Smooth muscle cell (in vitro differentiated cells): Measurements from ENCODE around the gene SORCS2. TPM values are rescaled to one million over a fixed set of nuclear protein-coding genes. Genes with fewer than 3 reads are reported as not detected.

Experiments
- DNase-seq: peaks from one replicate; lab custom pipeline; 2025; ENCODE audit not compliant: unreplicated experiment; lab: John Stamatoyannopoulos, UW
- H2AFZ ChIP-seq: fragments of 200-600 bp; sonication (generic); 2 replicates; pipeline ENCODE4 v1.6.0; 2016; ENCODE audit warnings: antibody characterized with exemption, low read depth, mild to moderate bottlenecking
- H3F3A ChIP-seq: fragments of 200-600 bp; sonication (generic); 2 replicates; pipeline ENCODE4 v1.6.0; 2017; ENCODE audit warnings: antibody characterized with exemption, low read depth
- H3K27ac ChIP-seq: fragments of 200-600 bp; sonication (generic); 2 replicates; pipeline ENCODE4 v1.5.1; 2016; ENCODE audit warnings: low read depth, mild to moderate bottlenecking
- H3K27me3 ChIP-seq: fragments of 200-600 bp; sonication (generic); 2 replicates; pipeline ENCODE4 v1.6.1; 2016; ENCODE audit warnings: low read depth, mild to moderate bottlenecking
- H3K36me3 ChIP-seq: fragments of 200-600 bp; sonication (generic); 2 replicates; pipeline ENCODE4 v1.5.1; 2016; ENCODE audit warnings: low read depth
- H3K4me1 ChIP-seq: fragments of 200-600 bp; sonication (generic); 2 replicates; pipeline ENCODE4 v1.5.1; 2016; ENCODE audit warnings: low read depth
- H3K4me2 ChIP-seq: fragments of 200-600 bp; sonication (generic); 2 replicates; pipeline ENCODE4 v1.6.0; 2016; ENCODE audit warnings: mild to moderate bottlenecking
- H3K4me3 ChIP-seq: fragments of 200-600 bp; sonication (generic); 2 replicates; pipeline ENCODE4 v1.5.1; 2016; ENCODE audit warnings: mild to moderate bottlenecking
- H3K79me2 ChIP-seq: fragments of 200-600 bp; sonication (generic); 2 replicates; pipeline ENCODE4 v1.6.0; 2016; ENCODE audit warnings: low read depth, mild to moderate bottlenecking
- H3K9ac ChIP-seq: fragments of 200-600 bp; sonication (generic); 2 replicates; pipeline ENCODE4 v1.6.0; 2016; ENCODE audit warnings: low read depth
- H3K9me3 ChIP-seq: fragments of 200-600 bp; sonication (generic); replicated peaks from 2 replicates; pipeline ENCODE4 v1.5.1; 2016; ENCODE audit warnings: low read depth
- H4K20me1 ChIP-seq: fragments of 200-600 bp; sonication (generic); 2 replicates; pipeline ENCODE4 v1.6.0; 2016; ENCODE audit warnings: low read depth
- CTCF ChIP-seq: fragments of 200-600 bp; sonication (generic); IDR thresholded peaks from 2 replicates; pipeline ENCODE4 v1.5.1; 2017; ENCODE audit warnings: borderline replicate concordance, mild to moderate bottlenecking, antibody characterized with exemption; ENCODE audit not compliant: insufficient read depth, poor library complexity, severe bottlenecking
- WGBS: methylation state at CpG from one replicate; pipeline ENCODE4 v1.1.7; 2016; ENCODE audit warnings: low lambda C conversion rate; 5-methylcytosine and 5-hydroxymethylcytosine counted together
- polyA plus RNA-seq: library from polyadenylated mRNA; unstranded; fragments of >200 nt; fragmentation: Nextera tagmentation; extraction: Ambion mirVana; gene quantifications from 2 replicates; pipeline ENCODE4 v1.2.1, GENCODE V29; 2016
- total RNA-seq: library from RNA; depleted of rRNA; stranded (reverse); fragments of >200 nt; gene quantifications from 2 replicates; pipeline ENCODE4 v1.2.3, GENCODE V29; 2014

Gene SORCS2
- total and polyA plus RNA-seq, 2 experiments from 2014 or later, result 5.2 to 9.3 TPM

DNA sequence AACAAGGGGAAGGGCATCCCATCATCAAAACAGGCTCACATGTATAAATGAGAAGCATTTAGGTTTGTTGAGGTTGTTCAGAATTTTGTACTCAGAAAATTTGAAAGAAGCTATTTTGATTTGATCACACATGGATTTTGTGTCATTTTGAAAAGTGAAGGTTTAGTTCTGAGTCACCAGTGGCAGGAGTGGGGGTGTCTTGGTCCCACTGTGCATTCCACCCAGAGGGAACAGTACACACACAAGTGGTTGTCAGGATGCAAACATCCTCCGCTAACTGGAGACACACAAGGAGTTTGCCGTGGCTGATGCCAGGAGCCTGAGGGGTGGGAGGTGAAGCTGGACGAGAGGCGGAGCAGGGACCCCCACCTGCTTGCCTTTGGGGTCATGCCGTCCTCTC lies 440.6 kb downstream of the SORCS2 start:
- Histone ChIP-seq H3K4me1 (no peaks in the 10 kb centered on the region), H3K4me2 (no peak overlapping the region), H3K79me2 (no peaks in the 10 kb centered on the region), H3K36me3 (no peaks in the 10 kb centered on the region), H3K27ac (no peak overlapping the region), H3K27me3 (no peaks in the 10 kb centered on the region), H2AFZ (no peak overlapping the region), H4K20me1 (no peaks in the 10 kb centered on the region), H3F3A (no peaks in the 10 kb centered on the region), H3K9me3 (no peaks in the 10 kb centered on the region), H3K9ac (no peak overlapping the region), H3K4me3 (no peak overlapping the region)
- DNase-seq, result no peak
- no peak for TF ChIP-seq CTCF
- WGBS, result 94% methylated on average over 5 of the region's 5 CpGs

GRCh38 chr4:7634661-7635251 lies 442.4 kb downstream of the SORCS2 start:
- no peaks in the 10 kb centered on the region for H3K9me3 ChIP-seq
- H3K27me3 ChIP-seq, result no peaks in the 10 kb centered on the region
- TF ChIP-seq CTCF, result no peak
- H3F3A ChIP-seq, result no peaks in the 10 kb centered on the region
- H2AFZ ChIP-seq, result no peak overlapping the region
- no peak overlapping the region for H3K9ac ChIP-seq
- H3K79me2 ChIP-seq, result no peaks in the 10 kb centered on the region
- H3K27ac ChIP-seq, result no peak overlapping the region
- WGBS, result 89% methylated on average over 12 of the region's 12 CpGs
- H3K4me1 ChIP-seq, result no peaks in the 10 kb centered on the region
- no peaks in the 10 kb centered on the region for H4K20me1 ChIP-seq
- H3K4me2 ChIP-seq, result no peak overlapping the region
- H3K36me3 ChIP-seq, result no peaks in the 10 kb centered on the region
- H3K4me3 ChIP-seq, result no peak overlapping the region
- DNase-seq, result no peak

DNA sequence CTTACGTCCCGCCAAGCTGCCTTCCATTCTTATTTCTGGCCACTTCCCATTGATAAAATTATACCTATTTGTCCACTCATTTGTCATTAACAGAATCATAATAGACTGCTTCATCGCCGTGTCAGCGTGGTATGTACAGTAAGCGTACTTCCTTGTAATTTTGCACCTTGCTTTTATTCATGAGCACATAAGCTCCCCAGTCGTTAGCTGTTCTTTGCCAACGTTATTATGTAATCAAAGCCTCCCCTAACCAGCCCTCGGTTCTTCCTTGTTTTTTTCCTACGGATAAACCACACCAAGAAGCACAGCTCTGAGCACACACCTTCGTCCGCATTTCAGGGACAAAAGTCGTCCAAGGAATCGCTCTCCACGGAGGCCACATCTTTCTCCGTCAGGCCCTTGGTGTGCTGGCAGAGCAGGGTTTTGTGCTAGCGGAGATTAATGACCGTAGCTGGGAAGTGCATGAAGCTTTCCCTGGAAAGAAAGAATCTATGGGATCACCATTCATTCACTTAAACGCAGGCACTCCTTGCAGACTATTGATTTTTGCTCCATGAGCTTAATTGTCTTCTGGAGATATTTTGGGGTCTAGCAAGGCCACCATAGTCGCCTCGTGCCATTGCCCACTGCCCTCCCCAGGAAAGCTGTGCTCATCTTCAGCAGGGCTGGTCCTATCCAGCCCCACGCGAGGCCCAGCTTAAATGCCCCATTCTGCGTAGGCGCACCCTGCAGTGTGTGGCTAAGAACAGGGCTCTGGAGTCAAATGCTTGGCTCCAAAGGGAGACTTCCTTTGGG lies 443.3 kb downstream of the SORCS2 start:
- Histone ChIP-seq H2AFZ (no peak overlapping the region), H3K27me3 (no peaks in the 10 kb centered on the region), H3K4me2 (no peak overlapping the region), H3K27ac (no peak overlapping the region), H3K9ac (no peak overlapping the region), H4K20me1 (no peaks in the 10 kb centered on the region), H3K79me2 (no peaks in the 10 kb centered on the region), H3K36me3 (no peaks in the 10 kb centered on the region), H3K4me1 (no peaks in the 10 kb centered on the region), H3K4me3 (no peak overlapping the region), H3F3A (no peaks in the 10 kb centered on the region), H3K9me3 (no peaks in the 10 kb centered on the region)
- no peak for TF ChIP-seq CTCF
- DNase-seq, result no peak
- 92% methylated on average over 25 of the region's 25 CpGs for WGBS

GRCh38 chr4:7636240-7636508 lies 443.8 kb downstream of the SORCS2 start:
- Histone ChIP-seq H3K27me3 (no peaks in the 10 kb centered on the region), H3K27ac (no peak overlapping the region), H3K36me3 (no peaks in the 10 kb centered on the region), H2AFZ (no peak overlapping the region), H4K20me1 (no peaks in the 10 kb centered on the region), H3K9me3 (no peaks in the 10 kb centered on the region), H3F3A (no peaks in the 10 kb centered on the region), H3K4me2 (no peak overlapping the region), H3K4me3 (no peak overlapping the region), H3K4me1 (no peaks in the 10 kb centered on the region), H3K79me2 (no peaks in the 10 kb centered on the region), H3K9ac (no peak overlapping the region)
- WGBS, result 98% methylated on average over 12 of the region's 12 CpGs
- DNase-seq, result no peak
- TF ChIP-seq CTCF, result no peak
